ENCODE results near the gene PEX16. TPM values are rescaled to one million over a fixed set of nuclear protein-coding genes. Genes with fewer than 3 reads are reported as not detected.

PEX16 gene
- total and polyA plus RNA-seq, 8 donors, result 10.0 to 23.4 (median 14.0) TPM

DNA sequence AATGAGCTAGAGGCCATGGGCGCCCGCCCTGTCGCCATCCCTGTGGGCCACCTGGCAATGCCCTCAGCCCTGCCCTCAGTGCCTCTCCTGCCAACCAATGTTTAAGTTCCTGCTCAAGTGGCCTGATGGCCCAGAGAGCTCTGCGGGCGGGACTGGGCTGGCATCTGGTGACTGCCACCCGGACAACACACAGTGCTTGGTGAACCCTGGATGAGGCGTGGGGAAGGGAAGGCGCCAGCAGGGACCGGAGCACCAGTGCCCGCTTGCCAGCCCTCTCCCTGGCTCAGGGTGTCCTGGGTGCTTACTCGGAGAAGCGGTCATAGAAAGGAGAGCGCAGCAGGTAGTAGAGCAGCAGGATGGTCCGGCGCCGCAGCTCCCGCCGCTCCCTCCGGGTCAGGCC lies 4.2 kb downstream of the PEX16 start:
- TF ChIP-seq, protein P1, sequence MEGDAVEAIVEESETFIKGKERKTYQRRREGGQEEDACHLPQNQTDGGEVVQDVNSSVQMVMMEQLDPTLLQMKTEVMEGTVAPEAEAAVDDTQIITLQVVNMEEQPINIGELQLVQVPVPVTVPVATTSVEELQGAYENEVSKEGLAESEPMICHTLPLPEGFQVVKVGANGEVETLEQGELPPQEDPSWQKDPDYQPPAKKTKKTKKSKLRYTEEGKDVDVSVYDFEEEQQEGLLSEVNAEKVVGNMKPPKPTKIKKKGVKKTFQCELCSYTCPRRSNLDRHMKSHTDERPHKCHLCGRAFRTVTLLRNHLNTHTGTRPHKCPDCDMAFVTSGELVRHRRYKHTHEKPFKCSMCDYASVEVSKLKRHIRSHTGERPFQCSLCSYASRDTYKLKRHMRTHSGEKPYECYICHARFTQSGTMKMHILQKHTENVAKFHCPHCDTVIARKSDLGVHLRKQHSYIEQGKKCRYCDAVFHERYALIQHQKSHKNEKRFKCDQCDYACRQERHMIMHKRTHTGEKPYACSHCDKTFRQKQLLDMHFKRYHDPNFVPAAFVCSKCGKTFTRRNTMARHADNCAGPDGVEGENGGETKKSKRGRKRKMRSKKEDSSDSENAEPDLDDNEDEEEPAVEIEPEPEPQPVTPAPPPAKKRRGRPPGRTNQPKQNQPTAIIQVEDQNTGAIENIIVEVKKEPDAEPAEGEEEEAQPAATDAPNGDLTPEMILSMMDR (IDR thresholded peaks at IDR 0.05), result no peak
- H3K27ac ChIP-seq, result no peak overlapping the region
- ATAC-seq (no peak), DNase-seq (peak in 1 of 4 donors; percentile 65)
- no peak overlapping the region for H3K4me3 ChIP-seq
- H3K4me1 ChIP-seq, result peaks cover 9 to 20% of the 10 kb centered on the region in 2 donors
- no peaks in the 10 kb centered on the region for H3K27me3 ChIP-seq
- H3K36me3 ChIP-seq, result peaks cover 0 to 76% of the 10 kb centered on the region in 2 donors
- intact Hi-C loops (cut with DNase I), result no loop called here
- no peaks in the 10 kb centered on the region for H3K9me3 ChIP-seq

DNA sequence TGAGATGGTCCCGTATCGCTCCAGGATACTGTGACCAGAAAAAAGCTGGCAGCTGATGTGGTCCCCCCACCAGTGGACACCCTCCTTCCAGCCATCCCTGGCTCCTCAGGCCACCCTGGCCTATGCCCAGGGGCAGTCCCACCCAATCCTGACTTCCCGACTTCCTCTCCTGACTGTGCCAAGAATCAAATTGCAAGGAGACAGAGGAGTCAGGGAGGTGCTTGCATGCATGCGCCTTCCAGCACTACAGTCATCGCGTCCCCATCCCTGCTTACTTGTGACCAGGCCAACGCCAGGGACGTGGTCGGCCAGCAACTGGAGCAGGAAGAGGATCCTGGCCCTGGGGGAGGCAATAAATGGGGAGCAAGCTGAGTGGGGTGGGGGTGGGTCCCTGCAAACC lies 7.1 kb downstream of the PEX16 start:
- Histone ChIP-seq H3K4me1 (peaks cover 0 to 3% of the 10 kb centered on the region in 2 donors), H3K27ac (no peak overlapping the region), H3K4me3 (no peak overlapping the region), H3K36me3 (peaks cover 0 to 70% of the 10 kb centered on the region in 2 donors), H3K9me3 (no peaks in the 10 kb centered on the region), H3K27me3 (no peaks in the 10 kb centered on the region)
- no peak for DNase-seq
- no peak for ATAC-seq
- intact Hi-C loops (cut with DNase I), result no loop called here
- TF ChIP-seq, protein P1 (IDR thresholded peaks at IDR 0.05), result no peak

DNA sequence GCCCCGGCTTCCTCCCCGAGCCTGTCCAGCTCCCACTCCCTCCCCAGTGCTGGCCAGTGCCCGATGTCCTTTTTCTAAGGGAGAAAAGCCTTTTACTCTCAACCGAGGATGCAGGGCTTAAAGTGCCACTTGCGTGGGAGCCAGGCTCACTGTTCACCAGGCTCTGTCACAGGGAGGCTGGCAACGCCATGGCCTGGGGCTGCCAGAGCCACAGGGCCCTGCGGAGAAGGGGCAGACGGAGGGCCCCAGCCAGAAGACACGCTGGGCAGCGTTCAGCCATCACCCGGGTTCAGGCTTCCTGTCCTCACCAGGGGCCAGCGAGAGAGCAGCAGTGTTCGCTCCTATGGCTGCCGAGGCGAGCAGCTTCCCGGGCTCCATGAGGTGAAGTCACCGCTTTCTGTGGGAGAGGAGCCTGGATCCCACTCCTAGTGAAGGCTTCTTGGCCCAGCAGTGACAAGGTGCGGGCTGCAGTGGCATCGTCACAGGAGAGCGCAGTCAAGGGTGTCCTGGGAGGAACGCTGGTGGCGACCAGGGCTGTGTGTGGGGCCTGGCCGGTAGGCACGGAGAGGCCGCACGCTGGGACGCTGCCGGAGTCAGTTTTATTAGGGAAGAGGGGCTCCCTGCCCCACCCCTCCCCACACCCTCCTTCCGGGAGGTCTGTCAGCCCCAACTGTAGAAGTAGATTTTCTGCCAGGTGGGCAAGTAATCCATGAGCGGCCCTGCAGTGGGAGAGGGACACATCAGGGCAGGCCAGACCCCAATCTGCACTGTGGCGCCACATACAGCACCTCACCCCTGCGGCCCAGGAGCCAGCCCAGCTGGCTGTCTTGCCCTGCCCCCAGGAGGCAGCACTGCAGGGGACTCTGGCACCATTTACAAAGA lies 7.8 kb downstream of the PEX16 start:
- H3K36me3 ChIP-seq, result peaks cover 0 to 62% of the 10 kb centered on the region in 2 donors
- H3K9me3 ChIP-seq, result no peaks in the 10 kb centered on the region
- no peak overlapping the region for H3K27ac ChIP-seq
- no peaks in the 10 kb centered on the region for H3K27me3 ChIP-seq
- ATAC-seq, result no peak
- H3K4me3 ChIP-seq, result no peak overlapping the region
- intact Hi-C loops (cut with DNase I), result no loop called here
- TF ChIP-seq, protein P1 (IDR thresholded peaks at IDR 0.05), result no peak
- peak in 1 of 4 donors; percentile 74 for DNase-seq
- H3K4me1 ChIP-seq, result no peaks in the 10 kb centered on the region

DNA sequence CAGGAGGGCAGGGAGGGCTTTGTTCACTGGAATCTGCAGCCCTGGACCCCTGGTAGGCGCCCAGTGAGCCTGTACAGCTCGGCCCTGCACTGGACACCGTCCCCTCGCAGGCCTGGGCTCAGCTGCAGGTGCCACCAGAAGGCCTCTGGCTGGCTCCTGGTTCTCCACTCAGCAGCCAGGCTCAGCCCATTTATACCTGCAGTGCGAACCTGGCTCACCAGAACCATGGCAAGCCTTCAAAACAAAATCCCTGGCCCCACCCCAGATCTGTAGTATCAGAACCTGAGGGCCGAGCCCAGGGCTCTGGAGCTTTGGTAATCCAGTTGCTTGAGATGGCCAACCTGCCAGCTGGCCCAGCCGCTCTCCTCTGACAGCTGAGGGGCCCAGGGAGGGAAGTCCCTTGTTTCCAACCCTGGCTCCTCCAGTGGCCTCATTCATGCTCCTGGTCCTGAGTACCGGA lies 9.7 kb downstream of the PEX16 start:
- TF ChIP-seq, protein P1 (IDR thresholded peaks at IDR 0.05), result no peak
- H3K4me1 ChIP-seq, result no peaks in the 10 kb centered on the region
- H3K9me3 ChIP-seq, result no peaks in the 10 kb centered on the region
- DNase-seq (peak in 2 of 4 donors; percentile 36 to 65), ATAC-seq (no peak)
- H3K4me3 ChIP-seq, result no peak overlapping the region
- no peak overlapping the region for H3K27ac ChIP-seq
- intact Hi-C loops (cut with DNase I), result no loop called here
- no peaks in the 10 kb centered on the region for H3K27me3 ChIP-seq
- peaks cover 0 to 43% of the 10 kb centered on the region in 2 donors for H3K36me3 ChIP-seq

DNA sequence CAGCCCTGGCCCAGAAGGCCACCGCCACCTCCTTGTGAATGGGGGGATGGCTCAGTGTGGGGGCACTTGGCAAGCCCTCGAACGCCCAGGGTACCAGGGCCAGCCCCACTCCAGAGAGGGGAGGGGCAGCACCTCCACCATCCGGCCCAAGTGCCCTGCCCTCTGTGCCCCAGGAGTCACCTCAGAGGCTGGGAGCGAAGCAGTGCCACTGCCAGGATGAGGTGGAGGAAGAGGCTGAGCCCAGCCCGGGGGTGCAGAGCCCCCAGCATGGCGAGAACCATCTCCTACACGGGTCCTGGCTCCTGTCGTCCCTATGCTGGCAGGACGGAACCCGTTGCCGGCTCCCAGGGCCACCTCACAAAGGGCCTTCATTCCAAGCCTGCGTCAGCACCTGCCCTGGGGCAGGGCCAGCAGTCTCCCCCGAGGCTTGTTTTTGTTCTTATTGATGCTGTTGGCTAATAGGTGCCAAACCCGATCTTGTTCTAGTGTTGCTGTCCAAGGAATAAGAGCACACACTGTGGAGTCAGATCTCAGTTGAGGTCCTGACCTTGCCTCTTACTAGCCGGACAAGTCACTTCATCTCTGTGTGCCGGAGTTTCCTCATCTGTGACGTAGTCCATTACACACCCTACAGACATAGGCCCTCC lies 10.6 kb downstream of the PEX16 start, which contains the start of gene FREY1:
TSS of gene FREY1 (minus strand) at position 307 of the 647 bp plus-strand sequence. CDS start at position 281, 26 bp downstream.
- TF ChIP-seq, protein P1 (IDR thresholded peaks at IDR 0.05), result no peak
- no peak within 1 kb of the TSS for H3K27ac ChIP-seq
- intact Hi-C loops (cut with DNase I), result no loop called here
- H3K4me3 ChIP-seq, result no peak within 1 kb of the TSS
- peaks cover 0 to 35% of the 10 kb centered on the region in 2 donors for H3K36me3 ChIP-seq
- no peaks in the 10 kb centered on the region for H3K27me3 ChIP-seq
- H3K4me1 ChIP-seq, result no peaks in the 10 kb centered on the region
- DNase-seq, result peak in 1 of 4 donors; percentile 69
- no peaks in the 10 kb centered on the region for H3K9me3 ChIP-seq
- ATAC-seq, result peak; percentile 9

Measured in left lung (tissue), 10 donors.